PC-3 (cell line): ENCODE results near the gene APLP1. TPM values are rescaled to one million over a fixed set of nuclear protein-coding genes. Genes with fewer than 3 reads are reported as not detected.
A peak's percentile ranks its signal among the peaks of the same experiment; 100 is the strongest.

Source experiments
- ATAC-seq: fragments of 200-7000 bp; cut with Tn5 transposase; 2 replicates; pipeline ENCODE4 v1.9.1; 2020; ENCODE audit warnings: mild to moderate bottlenecking, moderate library complexity
- Bru-seq: library from RNA; stranded (reverse); fragments of 400-500 nt; gene quantifications from one replicate; lab custom pipeline; 2021; lab: Mats Ljungman, UMichigan
- BruChase-seq, 2 experiments: library from RNA; stranded (reverse); fragments of 400-500 nt; gene quantifications; one replicate each; lab custom pipeline; 2021; lab: Mats Ljungman, UMichigan
- BruUV-seq: library from RNA; stranded (reverse); fragments of 400-500 nt; replicated peaks from 2 replicates; lab custom pipeline; 2021; lab: Mats Ljungman, UMichigan
- CTCF ChIA-PET: fragments of 300-600 bp; sonication (Branson Sonifier 250); formaldehyde crosslinking; loops from one replicate; lab custom pipeline; 2022; ENCODE audit warnings: antibody characterized with exemption; lab: Charles Lee
- POLR2A ChIA-PET: fragments of 300-600 bp; sonication (Branson Sonifier 250); formaldehyde crosslinking; loops from one replicate; lab custom pipeline; 2022; ENCODE audit warnings: antibody characterized with exemption; ENCODE audit not compliant: unreplicated experiment; lab: Charles Lee
- DNase-seq: peaks from one replicate; pipeline ENCODE4 v3.0.0-alpha.2; 2015
- H2AFZ ChIP-seq: fragments of 300-600 bp; sonication (generic); 2 replicates; pipeline ENCODE4 v1.6.0; 2016; ENCODE audit warnings: antibody characterized with exemption, low read length
- H3F3A ChIP-seq: fragments of 300-600 bp; sonication (generic); one replicate; pipeline ENCODE4 v1.6.0; 2017; ENCODE audit warnings: antibody characterized with exemption, low read length, control low read depth, mild to moderate bottlenecking; ENCODE audit not compliant: unreplicated experiment
- H3K27ac ChIP-seq: fragments of 300-600 bp; sonication (generic); 2 replicates; pipeline ENCODE4 v1.5.1; 2016; ENCODE audit warnings: mild to moderate bottlenecking, low read length
- H3K27me3 ChIP-seq: fragments of 300-600 bp; sonication (generic); 2 replicates; pipeline ENCODE4 v1.6.1; 2016; ENCODE audit warnings: low read length, mixed read lengths
- H3K36me3 ChIP-seq: fragments of 300-600 bp; sonication (generic); 2 replicates; pipeline ENCODE4 v1.6.1; 2016; ENCODE audit warnings: low read depth, mixed run types, low read length, mixed read lengths
- H3K4me1 ChIP-seq: fragments of 300-600 bp; sonication (generic); 2 replicates; pipeline ENCODE4 v1.5.1; 2016; ENCODE audit warnings: low read length; ENCODE audit not compliant: insufficient read depth
- H3K4me2 ChIP-seq: fragments of 300-600 bp; sonication (generic); 2 replicates; pipeline ENCODE4 v1.6.0; 2016; ENCODE audit warnings: low read length
- H3K4me3 ChIP-seq: fragments of 300-600 bp; sonication (generic); 2 replicates; pipeline ENCODE4 v1.5.1; 2016; ENCODE audit warnings: mild to moderate bottlenecking, low read length, mixed read lengths
- H3K79me2 ChIP-seq: fragments of 300-600 bp; sonication (generic); 2 replicates; pipeline ENCODE4 v1.6.1; 2017; ENCODE audit warnings: low read length, mixed read lengths
- H3K9ac ChIP-seq: fragments of 300-600 bp; sonication (generic); 2 replicates; pipeline ENCODE4 v1.6.0; 2016; ENCODE audit warnings: mild to moderate bottlenecking, low read length
- H3K9me2 ChIP-seq: fragments of 300-600 bp; sonication (generic); replicated peaks from 2 replicates; pipeline ENCODE4 v1.6.1; 2016; ENCODE audit warnings: mixed run types, low read length, mixed read lengths
- H3K9me3 ChIP-seq: fragments of 300-600 bp; sonication (generic); 2 replicates; pipeline ENCODE4 v1.6.1; 2016; ENCODE audit warnings: low read length, mixed read lengths
- H4K20me1 ChIP-seq: fragments of 300-600 bp; sonication (generic); 2 replicates; pipeline ENCODE4 v1.6.1; 2016; ENCODE audit warnings: low read length, mixed read lengths
- EZH2 ChIP-seq: fragments of 300-600 bp; sonication (generic); IDR thresholded peaks from one replicate; pipeline ENCODE4 v1.6.1; 2017; ENCODE audit warnings: antibody characterized with exemption, mild to moderate bottlenecking, low read length; ENCODE audit not compliant: unreplicated experiment
- EZH2phosphoT487 ChIP-seq: fragments of 300-600 bp; sonication (generic); IDR thresholded peaks from 2 replicates; pipeline ENCODE4 v1.6.1; 2018; ENCODE audit warnings: mild to moderate bottlenecking, antibody characterized with exemption, low read length, borderline replicate concordance
- intact Hi-C: fragments of 100-400 bp; cut with micrococcal nuclease; formaldehyde crosslinking; loops from 2 replicates; pipeline ENCODE4 v1.9.0; 2023
- long read RNA-seq: library from polyadenylated mRNA; unstranded; transcript quantifications from one replicate; pipeline ENCODE4 v2.0.0, GENCODE V29; 2021; ENCODE audit not compliant: unreplicated experiment
- total RNA-seq: library from RNA; depleted of rRNA; stranded (reverse); fragments of >200 nt; gene quantifications from 2 replicates; pipeline ENCODE4 v1.2.3, GENCODE V29; 2014; rRNA removed
- TF ChIP-seq, protein P1 (sequence below): fragments of 300-600 bp; sonication (generic); conservative IDR thresholded peaks from 2 replicates; pipeline ENCODE4 v1.5.1; 2017; ENCODE audit warnings: antibody characterized with exemption, low read depth, mild to moderate bottlenecking, low read length

APLP1 gene
- total RNA-seq = 21.1 and 23.2 TPM in 2 replicates
- percentile 36 among the genes with signal in this experiment for Bru-seq, nascent RNA
- BruChase-seq, experiment 1, labeled RNA remaining after a 6-hour chase = percentile 46 among the genes with signal in this experiment
- percentile 38 among the genes with signal in this experiment for BruChase-seq, experiment 2, labeled RNA remaining after a 2-hour chase
- long read RNA-seq, transcript APLP1-201 (17 exons, 2,495 nt) = major isoform, 19 of 113 reads
- long read RNA-seq, partial matches to known transcripts = 14 of 113 reads
- long read RNA-seq, other reads (novel, unspliced or antisense) = 80 of 113 reads

DNA sequence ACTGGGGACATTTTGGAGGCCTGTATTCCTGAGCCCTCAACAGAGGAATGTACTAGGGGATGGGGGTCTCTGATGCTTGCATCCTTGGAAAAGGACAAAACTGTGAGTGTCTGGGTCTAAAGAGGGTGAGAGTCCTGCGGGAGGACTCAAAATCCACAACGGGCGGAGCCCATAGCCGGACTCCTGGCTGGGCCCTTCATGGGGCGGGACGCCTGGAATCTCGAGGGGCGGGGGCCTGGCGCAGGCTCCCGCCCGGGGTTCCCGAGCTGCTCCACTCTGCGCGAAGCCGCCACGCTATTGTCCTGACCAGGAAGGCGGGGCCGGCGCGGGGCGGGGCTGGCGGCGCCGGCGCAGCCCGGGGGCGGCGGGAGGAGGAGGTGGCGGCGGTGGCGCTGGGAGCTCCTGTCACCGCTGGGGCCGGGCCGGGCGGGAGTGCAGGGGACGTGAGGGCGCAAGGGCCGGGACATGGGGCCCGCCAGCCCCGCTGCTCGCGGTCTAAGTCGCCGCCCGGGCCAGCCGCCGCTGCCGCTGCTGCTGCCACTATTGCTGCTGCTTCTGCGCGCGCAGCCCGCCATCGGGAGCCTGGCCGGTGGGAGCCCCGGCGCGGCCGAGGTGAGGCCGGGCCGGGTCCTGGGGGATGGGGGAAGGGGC, at the start of gene APLP1:
APLP1 (plus strand) TSS at position 403 of the 651 bp plus-strand sequence; CDS start at position 466, 63 bp downstream.
- Histone ChIP-seq H3K27me3 (no peaks in the 10 kb centered on the region), H2AFZ (peak within 1 kb of the TSS; percentile 73), H4K20me1 (no peaks in the 10 kb centered on the region), H3F3A (no peaks in the 10 kb centered on the region), H3K36me3 (no peaks in the 10 kb centered on the region), H3K79me2 (no peaks in the 10 kb centered on the region), H3K9ac (0 out of 2 replicates have a peak within 1 kb of the TSS, but pooled peaks have one; percentile 6), H3K4me1 (peaks cover 7% of the 10 kb centered on the region; the same call in 1 of the 2 replicates), H3K4me2 (peak within 1 kb of the TSS; percentile 84), H3K9me3 (no peaks in the 10 kb centered on the region), H3K4me3 (peak within 1 kb of the TSS; percentile 59), H3K9me2 (no peaks in the 10 kb centered on the region), H3K27ac (no peak within 1 kb of the TSS)
- peak; percentile 80 for ATAC-seq
- intact Hi-C loops = no loop called here
- BruUV-seq = no TSS peak
- CTCF ChIA-PET = interaction anchor here (0.5 kb wide), 1 partner anchor 39 kb away, joined by 3 read pairs; no protein-coding TSS in a partner anchor
- peak; percentile 54 for DNase-seq
- TF ChIP-seq EZH2 (no peak), EZH2phosphoT487 (no peak)
- TF ChIP-seq, protein P1, sequence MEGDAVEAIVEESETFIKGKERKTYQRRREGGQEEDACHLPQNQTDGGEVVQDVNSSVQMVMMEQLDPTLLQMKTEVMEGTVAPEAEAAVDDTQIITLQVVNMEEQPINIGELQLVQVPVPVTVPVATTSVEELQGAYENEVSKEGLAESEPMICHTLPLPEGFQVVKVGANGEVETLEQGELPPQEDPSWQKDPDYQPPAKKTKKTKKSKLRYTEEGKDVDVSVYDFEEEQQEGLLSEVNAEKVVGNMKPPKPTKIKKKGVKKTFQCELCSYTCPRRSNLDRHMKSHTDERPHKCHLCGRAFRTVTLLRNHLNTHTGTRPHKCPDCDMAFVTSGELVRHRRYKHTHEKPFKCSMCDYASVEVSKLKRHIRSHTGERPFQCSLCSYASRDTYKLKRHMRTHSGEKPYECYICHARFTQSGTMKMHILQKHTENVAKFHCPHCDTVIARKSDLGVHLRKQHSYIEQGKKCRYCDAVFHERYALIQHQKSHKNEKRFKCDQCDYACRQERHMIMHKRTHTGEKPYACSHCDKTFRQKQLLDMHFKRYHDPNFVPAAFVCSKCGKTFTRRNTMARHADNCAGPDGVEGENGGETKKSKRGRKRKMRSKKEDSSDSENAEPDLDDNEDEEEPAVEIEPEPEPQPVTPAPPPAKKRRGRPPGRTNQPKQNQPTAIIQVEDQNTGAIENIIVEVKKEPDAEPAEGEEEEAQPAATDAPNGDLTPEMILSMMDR = no peak
- POLR2A ChIA-PET = no interaction called here

GRCh38 chr19:35822579-35822978, 45.8 kb upstream of the APLP1 start:
- CTCF ChIA-PET = no interaction called here
- TF ChIP-seq EZH2 (no peak), EZH2phosphoT487 (no peak)
- TF ChIP-seq, protein P1 = no peak
- DNase-seq (no peak), ATAC-seq (no peak)
- Histone ChIP-seq H3K79me2 (no peaks in the 10 kb centered on the region), H3K9me3 (no peaks in the 10 kb centered on the region), H3K36me3 (no peaks in the 10 kb centered on the region), H3K9ac (no peak overlapping the region), H2AFZ (no peak overlapping the region), H3K9me2 (no peaks in the 10 kb centered on the region), H4K20me1 (no peaks in the 10 kb centered on the region), H3K27ac (no peak overlapping the region), H3K4me2 (no peak overlapping the region), H3K27me3 (peaks cover 5% of the 10 kb centered on the region), H3F3A (no peaks in the 10 kb centered on the region), H3K4me3 (no peak overlapping the region), H3K4me1 (no peaks in the 10 kb centered on the region)
- intact Hi-C loops = loop anchor here (10.0 kb wide), 1 partner anchor 128 kb away; no protein-coding TSS in a partner anchor
- BruUV-seq = no TSS peak
- POLR2A ChIA-PET = no interaction called here
